ENCODE measurements around the gene PRDM13.

PRDM13 gene

DNA sequence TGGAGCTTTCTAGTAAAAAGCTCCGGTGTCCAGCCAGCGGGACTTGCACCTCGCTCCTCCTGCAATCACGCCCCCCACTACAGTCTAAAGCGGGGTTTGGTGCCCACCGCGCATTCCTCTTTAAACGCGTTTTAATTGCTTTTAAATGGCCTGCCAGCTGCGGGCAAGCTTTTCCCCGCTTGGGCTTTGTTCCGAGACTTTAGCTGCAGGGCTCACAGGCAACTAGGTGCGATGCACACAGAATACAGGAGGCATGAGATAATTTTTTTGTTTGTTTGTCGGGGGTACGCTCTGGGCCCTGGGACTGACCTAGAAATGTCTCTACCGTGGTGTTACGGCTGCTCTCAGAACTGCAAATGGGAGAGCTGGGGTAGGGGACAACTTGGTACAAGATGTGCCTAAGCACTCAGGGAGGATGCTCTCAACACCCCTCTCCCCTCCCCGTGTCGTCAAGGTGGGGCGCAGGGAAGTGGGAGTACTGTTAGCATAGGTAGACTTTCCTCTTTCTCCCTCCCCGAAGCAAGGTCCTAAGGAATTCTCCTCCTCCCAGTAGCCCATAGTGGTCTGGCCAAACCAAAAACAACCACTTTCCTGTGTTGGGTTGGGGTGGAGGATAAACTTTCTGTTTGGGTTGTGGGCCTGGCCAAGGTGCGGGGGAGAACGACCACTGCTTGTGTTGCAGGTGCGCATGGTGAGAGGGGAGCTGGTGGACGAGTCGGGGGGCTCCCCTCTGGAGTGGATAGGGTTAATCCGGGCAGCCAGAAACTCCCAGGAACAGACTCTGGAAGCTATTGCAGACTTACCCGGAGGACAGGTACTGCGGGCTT lies 1.6 kb downstream of the PRDM13 start:
- no peak for ATAC-seq
- TF ChIP-seq OSR1 (CRISPR knock-in tag; IDR thresholded peaks at IDR 0.05) (no peak), PATZ1 (CRISPR knock-in tag; IDR thresholded peaks at IDR 0.05; ENCODE audit: borderline replicate concordance) (no peak), ZNF70 (CRISPR knock-in tag; IDR thresholded peaks at IDR 0.05) (no peak), TCF4 (CRISPR knock-in tag; IDR thresholded peaks at IDR 0.05; ENCODE audit: borderline replicate concordance) (no peak), RARB (CRISPR knock-in tag; IDR thresholded peaks at IDR 0.05) (no peak), ZNF8 (CRISPR knock-in tag; IDR thresholded peaks at IDR 0.05) (no peak), TSHZ2 (CRISPR knock-in tag; IDR thresholded peaks at IDR 0.05) (no peak), CREB5 (CRISPR knock-in tag; IDR thresholded peaks at IDR 0.05; ENCODE audit: low read depth) (no peak), ZFP3 (CRISPR knock-in tag; IDR thresholded peaks at IDR 0.05) (no peak), ISL1 (CRISPR knock-in tag; IDR thresholded peaks at IDR 0.05) (no peak), BACH2 (CRISPR knock-in tag; IDR thresholded peaks at IDR 0.05; ENCODE audit: borderline replicate concordance) (no peak)

GRCh38 chr6:99608886-99609482 lies 2.4 kb downstream of the PRDM13 start:
- TF ChIP-seq ZFP3 (CRISPR knock-in tag; IDR thresholded peaks at IDR 0.05) = no peak
- no peak for TF ChIP-seq ZNF70 (CRISPR knock-in tag; IDR thresholded peaks at IDR 0.05)
- no peak for TF ChIP-seq ZNF8 (CRISPR knock-in tag; IDR thresholded peaks at IDR 0.05)
- no peak for TF ChIP-seq SNAI2 (CRISPR knock-in tag; IDR thresholded peaks at IDR 0.05)
- TF ChIP-seq ZC3H10 (CRISPR knock-in tag; IDR thresholded peaks at IDR 0.05) = no peak
- TF ChIP-seq TOX (CRISPR knock-in tag; IDR thresholded peaks at IDR 0.05; ENCODE audit: borderline replicate concordance) = no peak
- no peak for TF ChIP-seq CSDC2 (CRISPR knock-in tag; IDR thresholded peaks at IDR 0.05)
- TF ChIP-seq ZNF565 (CRISPR knock-in tag; conservative IDR thresholded peaks at IDR 0.05; ENCODE audit: low read depth) = no peak
- ATAC-seq = no peak

GRCh38 chr6:99609905-99610489 lies 3.4 kb downstream of the PRDM13 start:
- no peak for ATAC-seq
- TF ChIP-seq, protein P1, sequence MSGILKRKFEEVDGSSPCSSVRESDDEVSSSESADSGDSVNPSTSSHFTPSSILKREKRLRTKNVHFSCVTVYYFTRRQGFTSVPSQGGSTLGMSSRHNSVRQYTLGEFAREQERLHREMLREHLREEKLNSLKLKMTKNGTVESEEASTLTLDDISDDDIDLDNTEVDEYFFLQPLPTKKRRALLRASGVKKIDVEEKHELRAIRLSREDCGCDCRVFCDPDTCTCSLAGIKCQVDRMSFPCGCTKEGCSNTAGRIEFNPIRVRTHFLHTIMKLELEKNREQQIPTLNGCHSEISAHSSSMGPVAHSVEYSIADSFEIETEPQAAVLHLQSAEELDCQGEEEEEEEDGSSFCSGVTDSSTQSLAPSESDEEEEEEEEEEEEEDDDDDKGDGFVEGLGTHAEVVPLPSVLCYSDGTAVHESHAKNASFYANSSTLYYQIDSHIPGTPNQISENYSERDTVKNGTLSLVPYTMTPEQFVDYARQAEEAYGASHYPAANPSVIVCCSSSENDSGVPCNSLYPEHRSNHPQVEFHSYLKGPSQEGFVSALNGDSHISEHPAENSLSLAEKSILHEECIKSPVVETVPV (CRISPR knock-in tag; IDR thresholded peaks at IDR 0.05) = no peak
- no peak for TF ChIP-seq PPARA (CRISPR knock-in tag; IDR thresholded peaks at IDR 0.05; ENCODE audit: borderline replicate concordance)

GRCh38 chr6:99611148-99611547 lies 4.5 kb downstream of the PRDM13 start:
- TF ChIP-seq ZC3H10 (CRISPR knock-in tag; IDR thresholded peaks at IDR 0.05) (no peak), ZNF565 (CRISPR knock-in tag; conservative IDR thresholded peaks at IDR 0.05; ENCODE audit: low read depth) (no peak), ARNTL (CRISPR knock-in tag; IDR thresholded peaks at IDR 0.05; ENCODE audit: borderline replicate concordance, low read depth) (no peak), OSR1 (CRISPR knock-in tag; IDR thresholded peaks at IDR 0.05) (no peak), ZFP3 (CRISPR knock-in tag; IDR thresholded peaks at IDR 0.05) (no peak), ZNF70 (CRISPR knock-in tag; IDR thresholded peaks at IDR 0.05) (no peak), CREB5 (CRISPR knock-in tag; IDR thresholded peaks at IDR 0.05; ENCODE audit: low read depth) (no peak), CSDC2 (CRISPR knock-in tag; IDR thresholded peaks at IDR 0.05) (no peak), ISL1 (CRISPR knock-in tag; IDR thresholded peaks at IDR 0.05) (no peak), SNAI2 (CRISPR knock-in tag; IDR thresholded peaks at IDR 0.05) (no peak), GLIS3 (CRISPR knock-in tag; IDR thresholded peaks at IDR 0.05) (no peak), TSHZ2 (CRISPR knock-in tag; IDR thresholded peaks at IDR 0.05) (no peak)
- ATAC-seq = no peak

All from SK-N-SH treated with all-trans-retinoic acid at 6 μM for 48 hours (cell line).